Smooth muscle cell of the brain vasculature (primary cell): ENCODE data around the gene MANSC4.

Experiments used
- DNase-seq: peaks from one replicate; pipeline ENCODE4 v3.0.0-alpha.2; 2012; ENCODE audit warnings: low read depth, low spot score

The MANSC4 gene

GRCh38 chr12:27779920-27780611 lies at the start of gene MANSC4, which contains the start of gene KLHL42:
TSS of gene MANSC4 (minus strand) at chr12:27780236. CDS start at chr12:27771276, 8,960 bp downstream.
TSS of gene KLHL42 (plus strand) at chr12:27780233. CDS start at chr12:27780331, 98 bp downstream.
- peak; percentile 26 for DNase-seq

GRCh38 chr12:27828196-27828595 lies 48.2 kb upstream of the MANSC4 start:
- no peak for DNase-seq

- DNase-seq = no peak
Measured at GRCh38 chr12:27826076-27826475, 46.0 kb upstream of the MANSC4 start.

- DNase-seq = no peak
Measured at GRCh38 chr12:27824126-27824842, 44.2 kb upstream of the MANSC4 start.

DNA sequence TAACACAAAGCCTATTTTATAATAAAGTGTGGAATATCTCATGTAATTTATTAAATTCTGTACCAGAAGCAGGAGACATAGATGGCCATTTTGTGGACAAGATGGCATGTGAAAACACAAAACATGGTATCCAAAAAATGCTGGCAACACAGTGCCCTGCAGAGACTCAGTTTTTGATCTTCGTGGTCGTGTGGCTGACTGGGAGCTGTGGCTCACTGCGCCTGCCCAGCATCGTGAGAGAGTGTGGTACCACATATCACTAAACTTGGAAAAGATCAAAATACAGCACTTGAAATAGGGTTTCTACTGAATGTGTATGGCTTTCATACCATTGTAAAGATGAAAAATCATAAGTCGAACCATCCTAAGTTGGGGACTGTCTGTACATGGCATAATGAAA lies 43.0 kb upstream of the MANSC4 start:
- no peak for DNase-seq

DNA sequence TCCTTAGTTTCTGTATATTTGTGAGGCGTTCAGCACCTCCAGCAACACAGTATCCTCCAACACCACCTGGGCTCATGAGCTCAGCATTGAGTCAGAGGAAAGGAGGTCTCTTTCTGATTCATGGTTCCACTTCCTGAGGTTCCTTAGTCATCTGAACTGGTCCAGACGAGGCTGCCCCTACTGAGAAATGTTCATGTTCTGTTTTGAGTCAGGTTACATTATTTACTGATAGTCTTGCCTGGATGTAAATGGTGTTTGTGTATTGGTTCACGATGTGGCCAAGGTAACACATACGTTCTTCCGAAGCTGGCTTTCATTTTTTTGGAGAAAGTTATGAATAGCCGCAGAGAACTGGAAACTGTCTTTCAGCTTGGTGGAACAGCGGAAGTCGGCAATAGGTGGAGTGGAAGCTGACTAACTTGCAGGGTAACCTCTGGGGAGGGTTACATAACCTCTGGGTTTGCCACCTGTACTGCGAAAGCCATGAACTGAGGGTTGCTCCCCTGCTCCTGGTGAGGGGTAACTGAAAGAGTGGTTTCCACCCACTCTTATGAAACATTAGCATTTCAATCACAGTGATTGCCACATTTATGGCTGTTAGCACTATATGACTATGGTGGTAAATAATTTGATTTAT lies 42.2 kb upstream of the MANSC4 start:
- DNase-seq = no peak

GRCh38 chr12:27821259-27821973 lies 41.4 kb upstream of the MANSC4 start:
- DNase-seq = peak; percentile 41

DNA sequence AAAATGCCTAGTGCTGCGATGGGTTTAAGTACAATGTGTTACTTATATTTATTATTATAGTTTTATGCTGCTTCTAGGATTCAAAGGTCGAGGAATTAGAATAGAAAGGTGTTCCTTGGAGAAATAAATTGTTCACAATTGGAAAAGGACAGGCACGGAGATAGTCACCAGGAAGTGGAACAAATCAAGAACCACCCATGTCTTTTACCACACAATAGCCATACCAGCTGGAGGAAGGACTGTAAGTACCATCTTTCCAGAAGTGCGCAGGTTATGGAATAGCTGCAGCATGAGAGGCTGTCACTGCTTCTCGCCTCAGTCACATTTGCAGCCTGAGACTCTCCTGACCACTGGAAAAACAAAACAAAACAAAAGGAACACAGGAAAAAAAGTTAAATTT lies 40.5 kb upstream of the MANSC4 start:
- DNase-seq = no peak

DNA sequence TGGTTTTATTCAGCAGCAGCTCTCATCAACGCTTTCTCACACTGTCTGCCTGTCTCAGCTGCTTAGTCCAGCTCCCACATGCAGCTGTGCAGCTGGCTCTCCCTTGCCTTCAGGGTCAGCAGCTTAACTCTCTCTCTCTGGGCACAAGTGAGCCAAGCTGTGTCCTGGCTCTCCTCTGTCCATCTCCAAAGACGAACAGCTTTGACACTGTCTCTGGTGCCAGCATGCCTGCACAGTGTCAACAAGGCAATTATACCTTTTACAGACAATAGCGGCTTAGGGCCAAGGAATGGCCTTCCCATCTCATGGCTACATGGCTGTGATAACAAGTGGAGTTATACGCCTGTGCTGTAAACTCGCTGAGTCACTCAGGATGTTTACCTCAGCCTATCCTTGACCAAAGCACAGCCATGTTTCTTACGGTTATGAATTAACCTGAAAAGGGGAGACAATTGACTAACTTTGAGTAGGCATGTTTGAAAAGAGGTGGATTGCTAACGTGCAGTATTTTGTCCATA lies 38.4 kb upstream of the MANSC4 start:
- DNase-seq = no peak

DNA sequence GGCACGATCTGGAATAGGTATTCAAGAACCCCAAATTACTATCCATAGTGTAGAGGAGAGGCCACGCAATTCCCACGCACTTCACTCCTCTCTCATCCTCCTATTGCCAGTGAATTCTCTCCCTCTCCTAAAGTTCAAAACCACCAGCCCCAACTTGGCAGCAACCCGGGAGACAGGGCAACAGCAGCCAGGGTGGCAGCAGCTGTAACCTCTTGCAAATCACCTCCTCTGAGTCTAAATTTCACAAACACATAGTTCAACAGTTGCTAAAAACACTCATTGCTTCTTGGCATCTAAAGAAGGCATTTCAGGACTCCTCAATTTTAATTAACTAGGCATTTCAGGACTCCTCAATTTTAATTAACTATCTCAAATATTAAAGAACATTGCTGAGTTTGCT lies 37.7 kb upstream of the MANSC4 start:
- DNase-seq = no peak

GRCh38 chr12:27814851-27815591 lies 35.0 kb upstream of the MANSC4 start:
- no peak for DNase-seq

- DNase-seq = no peak
Measured at GRCh38 chr12:27814411-27814810, 34.4 kb upstream of the MANSC4 start.

DNA sequence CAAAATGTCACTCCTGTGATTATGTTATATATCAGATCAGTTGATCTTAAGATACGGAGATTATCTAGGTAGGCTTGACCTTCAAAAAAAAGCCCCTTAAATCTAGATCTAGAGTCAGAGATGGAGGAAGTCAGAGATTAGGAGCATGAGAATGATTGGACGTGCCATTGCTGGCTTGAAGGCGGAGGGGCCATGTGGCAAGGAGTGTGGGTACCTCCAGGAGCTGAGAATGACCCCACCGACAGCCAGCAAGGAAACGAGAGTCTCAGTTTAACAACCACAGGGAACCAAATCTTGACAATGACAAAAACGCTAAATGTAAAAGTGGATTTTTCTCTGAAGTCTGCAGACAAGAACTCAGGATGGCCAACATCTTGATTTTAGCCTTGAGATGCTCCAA lies 32.5 kb upstream of the MANSC4 start:
- DNase-seq = no peak

DNA sequence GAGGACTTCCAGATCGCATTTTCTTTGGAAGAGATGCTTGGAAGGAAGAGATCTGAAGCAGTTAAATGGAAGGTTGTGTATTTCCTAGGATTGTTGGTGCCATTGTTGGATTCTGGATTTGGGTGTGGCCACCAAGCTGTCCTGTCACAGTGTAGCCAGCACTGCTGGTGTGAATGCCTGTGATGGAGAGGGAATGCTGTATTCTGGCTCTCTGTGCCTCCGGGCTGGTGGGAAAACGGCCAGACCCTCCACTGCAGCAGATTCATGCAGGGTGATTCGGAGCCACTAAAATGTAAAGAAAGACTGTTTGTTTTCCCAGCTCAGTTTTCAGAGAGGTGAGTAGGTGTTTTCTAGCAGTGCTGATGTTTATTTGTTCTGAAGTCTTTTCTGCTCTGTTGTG lies 30.7 kb upstream of the MANSC4 start:
- no peak for DNase-seq

GRCh38 chr12:27808841-27809240 lies 28.8 kb upstream of the MANSC4 start:
- DNase-seq = no peak

GRCh38 chr12:27807063-27807703 lies 27.1 kb upstream of the MANSC4 start:
- DNase-seq = no peak

DNA sequence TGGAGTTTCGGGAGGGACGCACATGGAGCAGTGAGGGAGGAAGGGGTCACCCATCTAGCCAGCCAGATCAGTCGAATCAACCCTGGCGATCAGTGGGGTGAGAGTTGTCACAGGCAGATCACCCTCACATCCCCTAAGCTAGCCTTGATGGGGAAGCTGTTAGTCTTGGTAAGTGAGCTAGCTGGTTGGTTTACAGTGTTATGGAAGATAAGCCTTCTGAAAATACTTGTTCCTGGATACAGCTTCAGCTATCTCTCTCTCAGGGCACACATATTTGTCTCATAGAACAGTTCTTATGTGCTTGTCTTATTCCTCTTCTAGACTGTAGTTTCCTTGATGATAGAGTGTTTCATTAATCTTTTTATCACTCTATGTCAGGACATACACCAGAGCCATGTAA lies 26.2 kb upstream of the MANSC4 start:
- no peak for DNase-seq

DNA sequence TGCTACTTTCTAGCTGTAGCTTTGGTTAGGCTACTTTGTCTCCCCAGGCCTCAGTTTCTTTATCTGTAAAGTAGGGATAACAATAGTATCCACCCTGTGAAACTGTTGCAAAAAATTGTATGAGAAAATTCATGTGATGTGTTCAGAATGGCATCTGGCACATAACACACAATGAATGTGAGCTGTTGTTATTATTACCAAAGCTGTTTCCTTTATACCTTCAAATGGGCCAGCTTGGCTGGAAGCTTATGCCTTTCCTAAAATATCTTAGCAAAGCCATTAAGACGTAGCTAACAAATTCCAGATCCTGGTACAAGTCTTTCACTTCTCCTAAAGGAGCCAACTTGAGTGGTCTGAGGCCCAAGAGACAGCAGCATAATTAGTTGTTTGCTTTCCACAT lies 25.2 kb upstream of the MANSC4 start:
- DNase-seq = no peak

- no peak for DNase-seq
Measured at GRCh38 chr12:27802936-27803335, 22.9 kb upstream of the MANSC4 start.

- DNase-seq = no peak
Measured at GRCh38 chr12:27802511-27802910, 22.5 kb upstream of the MANSC4 start.

DNA sequence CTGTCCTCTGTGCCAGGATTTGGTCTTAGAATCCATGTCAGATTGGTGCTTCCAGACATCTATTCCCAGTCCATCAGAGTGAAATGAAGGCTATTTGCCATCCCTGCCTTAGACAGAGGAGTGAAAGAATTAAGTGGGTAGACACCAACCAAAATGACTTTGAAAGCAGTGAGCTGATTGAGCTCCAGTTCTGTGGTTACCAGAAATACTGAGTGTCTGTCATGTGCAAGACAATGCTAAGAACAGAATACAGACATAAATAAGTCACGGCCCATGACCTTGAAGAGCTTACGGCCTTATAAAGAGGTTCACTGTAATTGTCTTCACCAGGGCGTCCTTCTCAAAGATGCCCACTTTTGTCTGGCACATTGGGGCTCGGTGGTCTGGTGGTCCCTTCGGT lies 21.6 kb upstream of the MANSC4 start:
- DNase-seq = no peak
